NCI-H1436 (cell line): ENCODE measurements around the gene ZNG1F.
"Not testable (repeated sequence)": the region's sequence is repeated elsewhere in the genome, so short reads cannot be mapped to it uniquely, and the experiment has no call there.

Experiments
- DNase-seq: peaks from one replicate; lab custom pipeline; 2025; lab: John Stamatoyannopoulos, UW

The ZNG1F gene

DNA sequence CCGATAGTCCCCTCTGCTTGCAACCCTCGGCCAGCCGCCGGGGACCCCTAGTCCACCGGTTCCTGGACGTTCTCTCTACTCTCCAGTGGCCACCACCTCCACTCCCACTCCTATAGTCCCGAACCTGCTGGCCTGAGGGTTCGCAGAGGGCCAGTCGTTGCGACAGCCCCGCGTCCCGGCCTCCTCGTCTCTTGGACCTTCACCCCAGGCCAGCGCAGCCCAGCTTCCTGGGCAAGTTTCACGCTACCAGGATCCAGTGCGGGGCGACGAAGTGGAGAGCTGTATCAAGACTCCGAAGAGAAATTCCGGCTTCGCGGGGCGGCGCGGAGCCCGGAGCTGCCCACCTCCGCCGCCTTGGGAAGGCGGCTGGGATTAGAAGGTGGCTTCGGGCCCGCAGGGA, 65.7 kb downstream of the ZNG1F start:
- not testable (repeated sequence) for DNase-seq

DNA sequence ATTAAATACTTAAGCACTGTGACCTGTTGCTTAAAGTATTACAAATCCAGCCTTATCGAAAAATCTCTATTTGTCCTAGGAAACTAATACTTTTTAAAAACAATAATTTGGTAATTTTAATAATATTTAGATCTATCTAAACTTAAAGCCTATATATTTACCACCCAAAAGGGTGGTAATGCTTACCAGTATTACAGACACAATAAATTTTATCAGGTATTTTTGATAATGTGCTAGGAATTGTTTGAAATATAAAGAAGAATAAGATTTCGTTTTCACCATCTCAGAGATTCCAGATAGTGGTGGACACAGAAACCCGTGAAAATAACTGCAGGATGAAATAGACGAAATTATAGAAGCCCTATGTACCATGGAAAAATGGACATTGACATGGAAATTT, 68.4 kb downstream of the ZNG1F start:
- DNase-seq, result not testable (repeated sequence)

DNA sequence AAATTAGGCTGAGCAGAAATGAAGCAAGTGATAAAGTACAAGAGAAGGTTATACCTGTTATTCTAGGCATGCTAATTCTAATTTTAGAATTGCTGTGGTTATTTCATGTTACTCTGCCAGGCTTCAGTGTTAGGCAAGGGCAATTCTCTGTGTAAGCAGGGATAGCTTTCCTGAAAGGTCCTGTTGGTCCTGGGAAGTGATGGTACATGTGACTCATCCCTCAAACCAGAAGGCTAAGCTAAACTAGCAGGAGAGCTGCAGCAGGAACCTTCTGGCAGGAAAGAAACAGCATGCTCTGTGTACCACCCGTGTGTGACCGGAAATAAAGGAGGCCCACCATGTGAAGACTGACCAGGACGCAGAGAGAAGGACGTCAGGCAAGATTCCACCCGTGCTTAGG, 69.4 kb downstream of the ZNG1F start:
- DNase-seq, result not testable (repeated sequence)

DNA sequence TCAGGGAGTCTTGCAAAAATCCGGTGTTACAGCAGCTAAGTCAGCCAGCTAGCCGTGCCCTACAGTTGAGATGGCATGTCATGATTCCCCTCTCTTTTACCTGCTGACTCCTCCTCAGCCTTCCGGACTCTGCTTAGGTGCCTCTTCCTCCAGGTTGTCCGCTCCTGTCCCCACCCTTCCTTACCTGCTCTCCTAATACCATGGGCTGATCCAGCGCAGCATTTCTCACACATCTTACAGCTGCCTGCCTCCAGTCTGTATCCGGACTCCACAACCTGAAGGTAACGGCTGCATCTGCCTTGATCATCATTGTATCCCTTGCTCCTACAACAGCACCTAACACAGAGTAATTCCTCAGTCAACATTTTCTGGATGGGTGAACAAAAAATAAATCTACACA, 69.8 kb downstream of the ZNG1F start:
- DNase-seq, result not testable (repeated sequence)

DNA sequence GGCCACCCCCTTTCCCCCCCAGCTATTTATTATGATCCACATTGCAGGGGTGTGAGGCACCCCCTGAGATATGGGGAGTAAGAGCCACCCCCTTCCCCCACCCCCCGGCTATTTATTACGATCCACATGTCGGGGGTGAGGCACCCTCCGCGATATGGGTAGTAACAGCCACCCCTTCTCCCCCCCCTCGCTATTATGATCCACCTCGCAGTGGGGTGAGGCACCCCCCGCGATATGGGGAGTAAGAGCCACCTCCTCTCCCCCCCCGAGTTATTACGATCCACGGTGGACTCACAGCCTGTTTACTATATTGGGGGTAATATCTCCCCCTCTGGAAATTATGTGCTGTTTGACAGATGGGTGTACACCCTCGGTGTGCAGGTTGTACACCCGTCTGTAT, 75.8 kb downstream of the ZNG1F start:
- DNase-seq, result not testable (repeated sequence)

DNA sequence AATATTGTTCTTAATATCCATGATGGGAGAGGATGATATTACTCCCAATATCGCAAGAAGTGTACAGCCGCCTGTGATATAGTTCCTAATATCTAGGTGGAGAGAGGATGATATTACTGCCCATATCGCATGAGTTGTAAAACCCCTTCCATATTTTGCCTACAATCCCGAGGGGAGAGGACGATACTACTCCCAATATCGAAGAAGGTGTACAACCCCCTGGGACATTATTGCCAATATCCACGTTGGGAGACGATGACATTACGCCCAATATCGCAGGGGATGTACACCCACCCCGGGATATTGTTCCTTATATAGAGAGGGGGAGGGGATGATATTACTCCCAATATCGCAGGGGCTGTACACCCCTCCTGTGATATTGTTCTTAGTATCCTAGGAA, 77.7 kb downstream of the ZNG1F start:
- not testable (repeated sequence) for DNase-seq

DNA sequence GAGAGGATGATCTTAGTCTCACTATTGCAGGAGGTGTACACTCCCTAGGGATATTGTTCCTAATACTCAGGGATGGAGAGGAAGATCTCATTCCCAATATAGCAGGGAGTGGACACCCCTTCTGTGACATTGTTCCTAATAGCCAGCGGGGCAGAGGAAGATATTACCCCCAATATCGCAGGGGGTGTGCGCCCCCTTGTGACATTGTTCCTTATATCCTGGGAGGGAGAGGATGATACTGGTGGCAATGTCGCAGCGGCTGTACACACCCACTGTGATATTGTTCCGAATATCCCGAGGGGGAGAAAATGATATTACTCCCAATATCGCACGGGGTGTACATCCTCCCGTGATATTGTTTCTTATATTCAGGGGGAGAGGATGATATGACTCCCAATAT, 78.2 kb downstream of the ZNG1F start:
- DNase-seq, result not testable (repeated sequence)

DNA sequence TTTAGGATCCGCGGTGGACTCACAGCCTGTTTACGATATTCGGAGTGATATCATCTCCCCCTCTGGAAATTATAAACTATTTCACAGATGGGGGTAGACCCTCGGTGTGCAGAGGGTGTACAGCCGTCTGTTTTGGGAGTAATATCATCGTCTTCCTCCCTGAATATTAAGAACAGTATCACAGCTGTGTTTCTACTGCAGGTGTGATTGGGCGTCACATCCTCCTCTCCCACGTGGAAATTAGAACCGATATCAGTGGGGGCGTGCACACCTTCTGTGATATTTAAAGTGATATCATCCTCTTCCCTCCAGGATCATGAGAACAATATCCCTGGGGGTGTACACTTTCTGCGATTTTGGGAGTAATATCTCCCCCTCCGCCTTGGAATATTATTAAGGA, 79.9 kb downstream of the ZNG1F start:
- DNase-seq, result not testable (repeated sequence)

DNA sequence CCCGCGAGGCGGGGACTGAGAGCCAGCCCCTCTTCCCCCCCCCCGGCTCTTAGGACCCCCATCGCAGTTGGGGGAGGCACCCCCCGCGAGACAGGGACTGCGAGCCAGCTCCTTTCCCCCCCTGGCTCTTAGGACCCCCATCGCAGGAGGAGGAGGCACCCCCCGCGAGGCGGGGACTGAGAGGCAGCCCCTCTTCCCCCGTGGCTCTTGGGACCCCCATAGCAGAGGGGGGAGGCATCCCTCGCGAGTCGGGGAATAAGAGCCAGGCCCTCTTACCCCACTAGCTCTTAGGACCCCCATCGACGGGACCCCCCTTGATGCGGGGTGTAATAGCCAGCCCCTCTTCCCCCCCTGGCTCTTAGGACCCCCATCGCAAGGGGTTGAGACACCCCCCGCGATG, 80.3 kb downstream of the ZNG1F start:
- DNase-seq, result not testable (repeated sequence)

DNA sequence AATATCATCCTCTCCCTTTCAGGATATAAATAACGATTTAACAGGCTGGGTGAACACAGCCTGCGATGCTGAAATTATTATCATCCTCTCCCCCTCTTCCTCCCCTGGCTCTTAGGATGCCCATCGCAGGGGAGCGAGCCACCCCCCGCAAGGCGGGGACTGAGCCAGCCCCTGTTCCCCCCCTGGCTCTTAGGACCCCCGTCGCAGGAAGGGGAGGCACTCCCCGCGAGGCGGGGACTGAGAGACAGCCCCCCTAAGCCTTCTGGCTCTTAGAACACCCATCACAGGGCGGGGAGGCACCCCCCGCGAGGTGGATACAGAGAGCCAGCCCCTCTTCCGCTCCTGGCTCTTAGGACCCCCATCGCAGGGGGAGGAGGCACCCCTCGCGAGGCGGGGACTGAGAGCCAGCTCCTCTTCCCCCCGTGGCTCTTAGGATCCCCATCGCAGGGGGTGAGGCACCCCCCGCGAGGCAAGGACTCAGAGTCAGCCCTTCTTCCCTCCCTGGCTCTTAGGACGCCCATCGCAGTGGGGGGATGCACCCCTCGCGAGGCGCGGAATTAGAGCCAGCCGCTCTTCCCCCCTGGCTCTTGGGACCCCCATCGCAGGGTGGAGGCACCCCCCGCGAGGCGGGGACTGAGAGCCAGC, 82.5 kb downstream of the ZNG1F start:
- not testable (repeated sequence) for DNase-seq

DNA sequence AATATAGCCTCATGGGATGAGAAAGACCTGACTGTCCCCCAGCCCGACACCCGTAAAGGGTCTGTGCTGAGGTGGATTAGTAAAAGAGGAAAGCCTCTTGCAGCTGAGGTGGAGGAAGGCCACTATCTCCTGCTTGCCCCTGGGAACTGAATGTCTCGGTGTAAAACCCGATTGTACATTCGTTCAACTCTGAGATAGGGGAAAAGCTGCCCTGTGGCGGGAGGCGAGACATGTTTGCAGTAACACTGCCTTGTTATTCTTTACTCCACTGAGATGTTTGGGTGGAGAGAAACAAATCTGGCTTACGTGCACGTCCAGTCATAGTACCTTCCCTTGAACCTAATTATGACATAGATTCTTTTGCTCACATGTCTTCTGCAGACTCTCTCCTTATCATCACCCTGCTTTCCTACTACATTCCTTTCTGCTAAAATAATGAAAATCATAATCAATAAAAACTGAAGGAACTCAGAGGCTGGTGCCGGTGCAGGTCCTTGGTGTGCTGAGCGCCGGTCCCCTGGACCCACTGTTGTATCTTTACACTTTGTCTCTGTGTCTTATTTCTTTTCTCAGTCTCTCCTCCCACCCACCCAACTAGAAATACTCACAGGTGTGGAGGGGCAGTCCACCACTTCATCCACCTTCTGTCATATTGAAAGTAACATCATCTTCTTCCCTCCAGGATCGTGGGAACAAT, 83.4 kb downstream of the ZNG1F start:
- DNase-seq, result not testable (repeated sequence)

DNA sequence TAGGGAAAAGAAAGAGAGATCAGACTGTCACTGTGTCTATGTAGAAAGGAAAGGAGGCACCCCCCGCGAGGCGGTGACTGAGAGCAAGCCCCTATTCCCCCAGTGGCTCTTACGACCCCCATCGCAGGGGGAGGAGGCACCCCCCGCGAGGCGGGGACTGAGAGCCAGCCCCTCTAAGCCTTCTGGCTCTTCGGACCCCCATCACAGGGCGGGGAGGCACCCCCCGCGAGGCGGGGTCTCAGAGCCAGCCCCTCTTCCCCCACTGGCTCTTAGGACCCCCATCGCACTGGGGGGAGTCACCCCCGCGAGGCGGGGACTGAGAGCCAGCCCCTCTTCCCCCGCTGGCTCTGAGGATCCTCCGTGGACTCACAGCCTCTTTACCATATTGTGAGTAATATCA, 84.6 kb downstream of the ZNG1F start:
- not testable (repeated sequence) for DNase-seq

DNA sequence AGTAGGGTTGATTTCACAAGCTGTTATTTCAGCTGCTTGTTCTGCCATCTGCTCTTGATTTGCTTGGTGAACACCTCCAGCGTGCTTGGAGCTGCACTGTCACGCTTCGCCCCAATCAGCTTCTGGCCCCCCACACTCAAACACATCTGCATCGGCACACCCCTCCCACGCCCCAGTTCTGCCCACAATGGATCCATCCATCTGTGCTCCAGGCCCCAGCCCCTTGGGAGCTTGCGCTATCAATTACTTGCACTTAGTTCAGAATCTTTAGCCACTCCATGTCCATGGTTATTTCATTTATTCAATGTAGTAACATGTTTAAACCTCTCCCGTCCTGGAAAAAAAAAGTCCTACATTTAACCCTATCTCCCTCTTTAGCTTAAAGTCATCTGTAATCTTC, 88.6 kb downstream of the ZNG1F start:
- not testable (repeated sequence) for DNase-seq

DNA sequence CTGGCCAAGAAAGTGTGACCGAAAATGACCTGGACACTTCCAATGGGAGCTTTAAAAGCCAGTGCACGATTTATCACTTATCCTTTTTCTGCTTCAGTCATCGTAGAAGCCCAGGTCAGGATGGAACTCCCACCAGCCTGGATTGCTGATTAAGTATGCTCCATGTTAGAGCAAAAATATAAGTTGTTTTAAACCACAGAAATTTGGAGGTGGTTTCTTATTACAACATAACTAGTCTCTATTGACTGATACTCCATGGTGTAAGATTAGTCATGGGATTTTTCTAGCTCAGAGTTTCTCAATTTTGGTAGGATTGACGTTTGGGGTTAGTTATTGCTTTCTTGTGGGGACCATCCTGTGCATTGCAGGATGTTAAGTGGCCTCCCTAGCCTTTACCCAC, 90.4 kb downstream of the ZNG1F start:
- DNase-seq, result not testable (repeated sequence)

DNA sequence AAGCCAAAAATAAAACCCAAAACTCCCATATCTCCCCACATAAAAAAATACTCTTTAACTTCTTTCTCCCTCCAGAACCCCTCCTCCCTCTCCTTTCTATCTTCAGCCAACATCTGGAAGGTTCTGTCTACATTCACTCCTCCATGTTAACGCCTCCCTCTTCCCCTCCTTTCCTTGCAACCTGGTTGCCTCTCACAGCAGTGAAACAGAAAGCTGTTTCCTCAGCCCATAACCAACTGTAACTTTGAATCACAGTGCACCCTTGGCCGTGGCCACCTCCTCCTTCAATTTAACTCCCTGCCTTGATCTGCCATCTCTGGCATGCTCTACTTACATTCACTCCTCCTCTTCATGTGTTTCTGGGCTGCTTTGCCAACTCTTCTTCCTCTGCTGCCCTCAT, 94.1 kb downstream of the ZNG1F start:
- DNase-seq, result not testable (repeated sequence)

DNA sequence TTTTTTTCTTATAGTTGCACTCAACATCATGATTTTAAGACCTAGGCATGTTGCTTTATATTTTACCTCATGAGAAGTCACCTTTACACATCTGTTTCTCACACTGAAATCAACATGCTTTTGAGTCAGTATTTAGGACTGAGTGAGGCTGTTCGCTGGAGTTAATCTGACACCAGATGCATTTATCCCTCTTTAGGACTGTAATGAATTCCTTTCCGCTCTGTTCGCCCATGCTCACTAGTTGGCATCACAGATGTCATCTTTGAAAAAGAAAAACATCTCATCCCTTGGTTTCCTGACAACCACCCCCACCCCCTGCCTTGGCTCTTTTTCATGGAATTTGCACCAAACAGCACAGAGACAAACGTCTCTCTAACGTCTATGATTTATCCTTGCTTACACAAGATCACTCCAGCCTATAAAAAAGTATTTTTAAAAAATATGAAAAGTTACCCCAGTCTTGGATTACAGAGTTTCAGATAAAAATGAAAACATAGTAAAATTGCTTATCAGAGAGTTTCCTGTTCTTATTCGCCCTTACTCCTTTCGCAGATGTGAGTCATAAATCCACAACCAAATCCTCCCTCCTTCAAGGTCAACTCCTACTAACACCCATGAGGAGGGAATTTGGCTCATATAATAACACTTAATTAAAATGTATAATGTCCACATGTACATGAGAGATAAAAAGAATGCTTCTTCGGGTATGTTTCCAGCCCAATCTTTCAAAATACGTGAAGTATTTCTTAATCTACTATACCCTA, 94.9 kb downstream of the ZNG1F start:
- not testable (repeated sequence) for DNase-seq

DNA sequence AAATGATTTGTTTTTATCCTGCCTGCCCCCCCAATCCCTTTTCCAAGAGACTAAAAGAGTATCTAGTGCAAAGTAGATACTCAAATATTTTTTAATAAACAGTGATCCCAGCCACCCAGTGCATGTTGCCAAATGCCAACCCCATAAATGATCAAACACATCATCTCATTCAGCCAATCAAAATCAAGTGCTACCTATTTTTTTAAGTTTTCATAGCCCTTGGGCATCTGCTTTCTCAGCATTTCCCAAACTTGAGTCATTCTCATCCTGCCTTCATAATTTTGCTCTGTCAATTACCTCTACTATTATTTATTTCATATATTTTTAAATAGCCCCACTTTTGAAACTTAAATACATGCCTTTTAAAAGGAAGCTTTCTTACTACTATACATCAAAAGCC, 98.2 kb downstream of the ZNG1F start:
- DNase-seq, result not testable (repeated sequence)

DNA sequence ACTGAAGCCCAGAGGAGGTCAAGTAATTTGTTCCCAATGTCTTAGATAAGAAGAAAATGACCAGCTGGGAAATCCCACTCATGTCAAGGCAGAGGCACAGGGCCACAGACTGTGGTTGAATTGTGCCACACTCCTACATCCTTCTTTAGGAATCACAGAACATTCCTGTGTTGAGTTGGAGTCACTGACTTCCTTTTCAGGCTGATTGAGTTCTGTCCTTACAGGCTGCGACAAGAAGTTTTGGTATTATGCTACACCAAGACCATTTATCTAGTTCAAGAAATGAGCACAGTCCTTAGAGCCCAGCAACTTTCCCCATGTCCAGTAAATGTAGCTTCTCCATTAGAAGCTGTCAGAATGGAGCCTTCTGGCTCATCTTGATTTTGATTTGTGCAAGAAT, 98.7 kb downstream of the ZNG1F start:
- DNase-seq, result not testable (repeated sequence)

DNA sequence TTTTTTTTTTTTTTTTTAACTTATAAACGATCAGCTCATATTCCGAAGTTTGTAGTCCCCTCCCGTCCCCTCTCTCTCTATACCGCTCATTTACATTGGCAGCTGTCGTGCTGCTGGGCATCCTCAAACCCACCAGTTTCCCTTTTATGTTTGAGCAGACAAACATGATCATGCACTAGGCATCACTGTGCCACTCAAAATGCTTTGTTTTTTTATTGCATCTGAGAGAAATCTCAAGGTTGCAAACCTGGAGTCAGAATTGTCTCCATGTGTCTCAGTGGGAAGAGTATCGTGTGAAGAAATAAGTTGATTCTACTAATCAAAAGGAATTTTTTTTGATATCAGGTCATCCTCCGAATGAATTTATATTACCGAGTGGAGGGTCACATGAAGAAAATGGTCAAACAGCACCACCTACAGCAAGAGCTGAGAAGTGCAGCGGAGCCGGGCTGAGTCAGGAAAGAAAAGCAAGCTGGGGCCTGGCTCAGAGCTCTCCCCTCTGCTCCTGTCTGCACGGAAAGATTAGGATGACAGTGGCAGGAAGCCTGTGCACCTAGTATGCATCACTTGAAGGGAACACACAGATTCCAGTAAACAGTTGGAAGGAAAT, 100.6 kb downstream of the ZNG1F start:
- not testable (repeated sequence) for DNase-seq

DNA sequence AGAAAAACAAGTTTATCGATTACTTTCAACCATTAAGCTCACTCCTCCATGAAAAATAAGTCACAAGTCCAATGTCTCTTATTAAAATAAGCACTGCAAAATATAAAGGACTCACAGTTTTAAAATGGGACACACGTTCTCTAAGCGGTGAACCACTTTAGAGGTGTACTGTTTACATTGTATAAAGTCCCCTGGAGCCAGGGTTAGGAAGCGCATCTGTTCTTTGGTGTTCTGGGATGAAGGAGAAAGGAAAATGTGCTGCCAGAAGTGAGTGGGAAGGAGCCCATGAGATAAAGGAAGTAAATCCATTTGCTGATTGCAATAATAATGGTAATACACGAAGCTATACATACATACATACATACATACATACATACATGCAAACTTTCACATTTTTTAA, 101.2 kb downstream of the ZNG1F start:
- not testable (repeated sequence) for DNase-seq

DNA sequence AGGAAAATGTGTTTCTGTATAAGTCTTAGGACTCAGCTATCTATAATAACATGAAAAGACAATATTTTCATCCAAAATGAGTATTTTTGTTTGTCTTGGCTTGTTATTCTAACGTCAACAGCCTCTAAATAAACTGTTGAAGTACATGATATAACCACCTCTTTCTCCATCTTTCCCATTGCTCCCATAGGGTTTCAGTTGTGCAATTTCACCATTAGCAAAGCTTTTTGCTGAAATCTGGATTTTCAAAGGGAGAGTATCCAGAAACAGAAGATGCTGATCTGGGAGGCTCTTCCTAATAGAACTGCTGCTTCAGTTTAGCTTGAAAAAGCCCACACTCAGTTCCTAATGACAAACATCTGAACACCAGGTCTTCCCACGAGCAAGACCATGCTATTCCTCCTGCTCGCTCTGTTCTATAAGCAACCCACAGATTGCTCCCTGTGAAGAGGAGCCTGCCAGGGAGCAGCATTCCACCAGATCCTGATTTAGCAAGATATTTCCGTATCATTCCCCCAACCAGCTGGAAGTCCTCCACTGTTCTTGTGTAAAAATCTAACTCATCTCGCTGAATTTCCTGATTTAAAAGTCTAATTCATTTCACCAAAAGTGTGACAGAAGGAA, 101.8 kb downstream of the ZNG1F start:
- not testable (repeated sequence) for DNase-seq

DNA sequence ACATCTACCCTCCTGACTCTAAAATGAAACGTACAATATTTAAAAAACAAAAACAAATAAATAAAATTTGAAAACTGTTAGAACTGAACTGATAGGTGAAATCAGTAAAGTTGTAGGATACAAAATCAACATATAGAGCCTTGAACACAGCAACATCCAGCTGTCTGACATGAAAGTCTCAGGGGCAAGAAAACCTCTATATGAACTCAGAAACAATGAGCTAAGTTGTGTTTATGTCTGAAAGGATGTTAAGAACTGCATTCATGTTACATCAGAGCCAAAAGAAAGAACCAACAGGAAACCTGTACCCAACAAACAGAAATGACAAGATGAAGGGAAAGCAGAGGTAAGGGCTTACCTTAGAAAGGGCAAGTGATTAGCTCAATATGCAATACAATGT, 102.4 kb downstream of the ZNG1F start:
- DNase-seq, result not testable (repeated sequence)
